ENCODE results near the gene TLL1. TPM values are rescaled to one million over a fixed set of nuclear protein-coding genes. Genes with fewer than 3 reads are reported as not detected.

TLL1 gene
- total and polyA plus RNA-seq, 2 experiments from 2014 or later: 0.18 to 2.4 TPM

DNA sequence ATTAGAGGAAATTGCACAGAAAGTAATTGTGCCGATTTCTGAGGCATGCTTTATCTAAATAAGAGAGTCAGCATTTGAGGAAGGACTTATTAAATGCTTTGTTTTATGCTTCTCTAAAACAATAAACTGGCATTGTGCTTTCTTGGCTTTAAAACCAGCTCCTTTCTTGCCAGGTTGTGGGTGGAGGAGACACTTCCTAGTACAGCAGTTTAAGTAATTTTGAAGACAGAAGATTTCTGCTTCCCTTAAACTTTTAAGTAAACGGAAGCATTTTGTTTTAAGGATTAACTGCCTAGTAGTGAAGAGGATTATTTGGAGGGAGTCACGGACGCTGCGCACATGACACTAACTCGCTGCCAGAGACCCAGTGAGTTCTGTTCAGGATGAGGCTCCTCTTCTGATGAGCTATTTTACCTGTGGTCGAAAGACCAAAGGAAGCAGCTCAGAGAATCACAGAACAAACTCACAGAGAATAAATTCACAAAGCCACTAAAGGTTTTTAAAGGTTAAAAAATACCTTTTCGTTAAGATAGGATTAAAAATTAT is 169.5 kb downstream of the TLL1 start (continued):
- TF ChIP-seq, protein P1, sequence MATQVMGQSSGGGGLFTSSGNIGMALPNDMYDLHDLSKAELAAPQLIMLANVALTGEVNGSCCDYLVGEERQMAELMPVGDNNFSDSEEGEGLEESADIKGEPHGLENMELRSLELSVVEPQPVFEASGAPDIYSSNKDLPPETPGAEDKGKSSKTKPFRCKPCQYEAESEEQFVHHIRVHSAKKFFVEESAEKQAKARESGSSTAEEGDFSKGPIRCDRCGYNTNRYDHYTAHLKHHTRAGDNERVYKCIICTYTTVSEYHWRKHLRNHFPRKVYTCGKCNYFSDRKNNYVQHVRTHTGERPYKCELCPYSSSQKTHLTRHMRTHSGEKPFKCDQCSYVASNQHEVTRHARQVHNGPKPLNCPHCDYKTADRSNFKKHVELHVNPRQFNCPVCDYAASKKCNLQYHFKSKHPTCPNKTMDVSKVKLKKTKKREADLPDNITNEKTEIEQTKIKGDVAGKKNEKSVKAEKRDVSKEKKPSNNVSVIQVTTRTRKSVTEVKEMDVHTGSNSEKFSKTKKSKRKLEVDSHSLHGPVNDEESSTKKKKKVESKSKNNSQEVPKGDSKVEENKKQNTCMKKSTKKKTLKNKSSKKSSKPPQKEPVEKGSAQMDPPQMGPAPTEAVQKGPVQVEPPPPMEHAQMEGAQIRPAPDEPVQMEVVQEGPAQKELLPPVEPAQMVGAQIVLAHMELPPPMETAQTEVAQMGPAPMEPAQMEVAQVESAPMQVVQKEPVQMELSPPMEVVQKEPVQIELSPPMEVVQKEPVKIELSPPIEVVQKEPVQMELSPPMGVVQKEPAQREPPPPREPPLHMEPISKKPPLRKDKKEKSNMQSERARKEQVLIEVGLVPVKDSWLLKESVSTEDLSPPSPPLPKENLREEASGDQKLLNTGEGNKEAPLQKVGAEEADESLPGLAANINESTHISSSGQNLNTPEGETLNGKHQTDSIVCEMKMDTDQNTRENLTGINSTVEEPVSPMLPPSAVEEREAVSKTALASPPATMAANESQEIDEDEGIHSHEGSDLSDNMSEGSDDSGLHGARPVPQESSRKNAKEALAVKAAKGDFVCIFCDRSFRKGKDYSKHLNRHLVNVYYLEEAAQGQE (IDR thresholded peaks at IDR 0.05; ENCODE audit: unreplicated experiment): no peak
- TF ChIP-seq POLR2AphosphoS5 (IDR thresholded peaks at IDR 0.05; ENCODE audit: low read depth) (no peak), EZH2phosphoT487 (IDR thresholded peaks at IDR 0.05; ENCODE audit: unreplicated experiment) (no peak), STAT1 (IDR thresholded peaks at IDR 0.05; ENCODE audit: unreplicated experiment) (no peak), EZH2 (IDR thresholded peaks at IDR 0.05; ENCODE audit: low read depth, unreplicated experiment) (no peak)
- TF ChIP-seq, protein P2, sequence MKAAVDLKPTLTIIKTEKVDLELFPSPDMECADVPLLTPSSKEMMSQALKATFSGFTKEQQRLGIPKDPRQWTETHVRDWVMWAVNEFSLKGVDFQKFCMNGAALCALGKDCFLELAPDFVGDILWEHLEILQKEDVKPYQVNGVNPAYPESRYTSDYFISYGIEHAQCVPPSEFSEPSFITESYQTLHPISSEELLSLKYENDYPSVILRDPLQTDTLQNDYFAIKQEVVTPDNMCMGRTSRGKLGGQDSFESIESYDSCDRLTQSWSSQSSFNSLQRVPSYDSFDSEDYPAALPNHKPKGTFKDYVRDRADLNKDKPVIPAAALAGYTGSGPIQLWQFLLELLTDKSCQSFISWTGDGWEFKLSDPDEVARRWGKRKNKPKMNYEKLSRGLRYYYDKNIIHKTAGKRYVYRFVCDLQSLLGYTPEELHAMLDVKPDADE (IDR thresholded peaks at IDR 0.05): no peak

DNA sequence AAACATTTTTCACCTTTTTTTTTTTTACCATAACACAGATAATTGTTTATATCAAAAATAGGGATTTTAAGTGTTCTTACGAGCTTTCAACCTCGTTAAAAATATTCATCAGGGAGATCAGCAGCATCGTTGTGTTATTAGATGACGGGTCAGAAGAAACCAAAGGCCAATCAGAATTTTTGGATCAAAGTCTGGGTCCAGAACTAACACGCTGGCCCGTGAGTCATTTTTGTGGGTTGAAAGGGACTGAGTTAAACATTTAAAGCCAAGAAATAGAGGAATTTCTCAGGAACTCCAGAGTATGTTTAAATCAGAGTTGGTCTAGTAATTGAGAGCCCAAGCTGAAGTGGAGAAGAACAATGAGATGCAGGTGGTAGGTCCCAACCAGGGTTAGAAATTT is 170.8 kb downstream of the TLL1 start:
- Mint-ChIP-seq H3K4me3 (no peak overlapping the region), H3K9me3 (no peaks in the 10 kb centered on the region), H3K27ac (no peak overlapping the region), H3K27me3 (ENCODE audit: insufficient read depth, low read depth, poor library complexity) (no peaks in the 10 kb centered on the region), H3K36me3 (ENCODE audit: low read depth) (no peaks in the 10 kb centered on the region), H3K4me1 (no peaks in the 10 kb centered on the region)
- H2AFZ ChIP-seq: no peak overlapping the region
- no peak for DNase-seq (ENCODE audit: low spot score)
- no peak overlapping the region for H3K4me2 ChIP-seq
- no peaks in the 10 kb centered on the region for H4K20me1 ChIP-seq (replicated peaks; ENCODE audit: insufficient read depth)
- H3K4me1 ChIP-seq (ENCODE audit: insufficient read depth): no peaks in the 10 kb centered on the region; the same call in 1 of the 2 replicates
- H3K27ac ChIP-seq (ENCODE audit: low read depth): no peak overlapping the region
- no peaks in the 10 kb centered on the region for H3K79me2 ChIP-seq (replicated peaks; ENCODE audit: insufficient read depth)
- no peak for ATAC-seq
- H3K27me3 ChIP-seq (ENCODE audit: insufficient read depth): no peaks in the 10 kb centered on the region
- no peaks in the 10 kb centered on the region for H3K9me2 ChIP-seq (ENCODE audit: insufficient read depth)
- H3K36me3 ChIP-seq (ENCODE audit: insufficient read depth): no peaks in the 10 kb centered on the region
- no peak overlapping the region for H3K4me3 ChIP-seq
- no peaks in the 10 kb centered on the region for H3F3A ChIP-seq (replicated peaks; ENCODE audit: low read depth)
- no peak for TF ChIP-seq STAT1 (IDR thresholded peaks at IDR 0.05; ENCODE audit: unreplicated experiment)
- TF ChIP-seq, protein P3, sequence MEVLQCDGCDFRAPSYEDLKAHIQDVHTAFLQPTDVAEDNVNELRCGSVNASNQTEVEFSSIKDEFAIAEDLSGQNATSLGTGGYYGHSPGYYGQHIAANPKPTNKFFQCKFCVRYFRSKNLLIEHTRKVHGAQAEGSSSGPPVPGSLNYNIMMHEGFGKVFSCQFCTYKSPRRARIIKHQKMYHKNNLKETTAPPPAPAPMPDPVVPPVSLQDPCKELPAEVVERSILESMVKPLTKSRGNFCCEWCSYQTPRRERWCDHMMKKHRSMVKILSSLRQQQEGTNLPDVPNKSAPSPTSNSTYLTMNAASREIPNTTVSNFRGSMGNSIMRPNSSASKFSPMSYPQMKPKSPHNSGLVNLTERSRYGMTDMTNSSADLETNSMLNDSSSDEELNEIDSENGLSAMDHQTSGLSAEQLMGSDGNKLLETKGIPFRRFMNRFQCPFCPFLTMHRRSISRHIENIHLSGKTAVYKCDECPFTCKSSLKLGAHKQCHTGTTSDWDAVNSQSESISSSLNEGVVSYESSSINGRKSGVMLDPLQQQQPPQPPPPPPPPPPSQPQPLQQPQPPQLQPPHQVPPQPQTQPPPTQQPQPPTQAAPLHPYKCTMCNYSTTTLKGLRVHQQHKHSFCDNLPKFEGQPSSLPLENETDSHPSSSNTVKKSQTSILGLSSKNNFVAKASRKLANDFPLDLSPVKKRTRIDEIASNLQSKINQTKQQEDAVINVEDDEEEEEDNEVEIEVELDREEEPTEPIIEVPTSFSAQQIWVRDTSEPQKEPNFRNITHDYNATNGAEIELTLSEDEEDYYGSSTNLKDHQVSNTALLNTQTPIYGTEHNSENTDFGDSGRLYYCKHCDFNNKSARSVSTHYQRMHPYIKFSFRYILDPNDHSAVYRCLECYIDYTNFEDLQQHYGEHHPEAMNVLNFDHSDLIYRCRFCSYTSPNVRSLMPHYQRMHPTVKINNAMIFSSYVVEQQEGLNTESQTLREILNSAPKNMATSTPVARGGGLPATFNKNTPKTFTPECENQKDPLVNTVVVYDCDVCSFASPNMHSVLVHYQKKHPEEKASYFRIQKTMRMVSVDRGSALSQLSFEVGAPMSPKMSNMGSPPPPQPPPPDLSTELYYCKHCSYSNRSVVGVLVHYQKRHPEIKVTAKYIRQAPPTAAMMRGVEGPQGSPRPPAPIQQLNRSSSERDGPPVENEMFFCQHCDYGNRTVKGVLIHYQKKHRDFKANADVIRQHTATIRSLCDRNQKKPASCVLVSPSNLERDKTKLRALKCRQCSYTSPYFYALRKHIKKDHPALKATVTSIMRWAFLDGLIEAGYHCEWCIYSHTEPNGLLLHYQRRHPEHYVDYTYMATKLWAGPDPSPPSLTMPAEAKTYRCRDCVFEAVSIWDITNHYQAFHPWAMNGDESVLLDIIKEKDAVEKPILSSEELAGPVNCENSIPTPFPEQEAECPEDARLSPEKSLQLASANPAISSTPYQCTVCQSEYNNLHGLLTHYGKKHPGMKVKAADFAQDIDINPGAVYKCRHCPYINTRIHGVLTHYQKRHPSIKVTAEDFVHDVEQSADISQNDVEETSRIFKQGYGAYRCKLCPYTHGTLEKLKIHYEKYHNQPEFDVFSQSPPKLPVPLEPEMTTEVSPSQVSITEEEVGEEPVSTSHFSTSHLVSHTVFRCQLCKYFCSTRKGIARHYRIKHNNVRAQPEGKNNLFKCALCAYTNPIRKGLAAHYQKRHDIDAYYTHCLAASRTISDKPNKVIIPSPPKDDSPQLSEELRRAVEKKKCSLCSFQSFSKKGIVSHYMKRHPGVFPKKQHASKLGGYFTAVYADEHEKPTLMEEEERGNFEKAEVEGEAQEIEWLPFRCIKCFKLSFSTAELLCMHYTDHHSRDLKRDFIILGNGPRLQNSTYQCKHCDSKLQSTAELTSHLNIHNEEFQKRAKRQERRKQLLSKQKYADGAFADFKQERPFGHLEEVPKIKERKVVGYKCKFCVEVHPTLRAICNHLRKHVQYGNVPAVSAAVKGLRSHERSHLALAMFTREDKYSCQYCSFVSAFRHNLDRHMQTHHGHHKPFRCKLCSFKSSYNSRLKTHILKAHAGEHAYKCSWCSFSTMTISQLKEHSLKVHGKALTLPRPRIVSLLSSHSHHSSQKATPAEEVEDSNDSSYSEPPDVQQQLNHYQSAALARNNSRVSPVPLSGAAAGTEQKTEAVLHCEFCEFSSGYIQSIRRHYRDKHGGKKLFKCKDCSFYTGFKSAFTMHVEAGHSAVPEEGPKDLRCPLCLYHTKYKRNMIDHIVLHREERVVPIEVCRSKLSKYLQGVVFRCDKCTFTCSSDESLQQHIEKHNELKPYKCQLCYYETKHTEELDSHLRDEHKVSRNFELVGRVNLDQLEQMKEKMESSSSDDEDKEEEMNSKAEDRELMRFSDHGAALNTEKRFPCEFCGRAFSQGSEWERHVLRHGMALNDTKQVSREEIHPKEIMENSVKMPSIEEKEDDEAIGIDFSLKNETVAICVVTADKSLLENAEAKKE (CRISPR knock-in tag; IDR thresholded peaks at IDR 0.05): no peak
- TF ChIP-seq CREB1 (CRISPR knock-in tag; IDR thresholded peaks at IDR 0.05; ENCODE audit: low read depth): no peak
- no peak for TF ChIP-seq POLR2AphosphoS5 (IDR thresholded peaks at IDR 0.05; ENCODE audit: low read depth)
- TF ChIP-seq JUNB (IDR thresholded peaks at IDR 0.05; ENCODE audit: unreplicated experiment): no peak
- no peak for TF ChIP-seq NANOG (IDR thresholded peaks at IDR 0.05; ENCODE audit: borderline replicate concordance)
- TF ChIP-seq, protein P4, sequence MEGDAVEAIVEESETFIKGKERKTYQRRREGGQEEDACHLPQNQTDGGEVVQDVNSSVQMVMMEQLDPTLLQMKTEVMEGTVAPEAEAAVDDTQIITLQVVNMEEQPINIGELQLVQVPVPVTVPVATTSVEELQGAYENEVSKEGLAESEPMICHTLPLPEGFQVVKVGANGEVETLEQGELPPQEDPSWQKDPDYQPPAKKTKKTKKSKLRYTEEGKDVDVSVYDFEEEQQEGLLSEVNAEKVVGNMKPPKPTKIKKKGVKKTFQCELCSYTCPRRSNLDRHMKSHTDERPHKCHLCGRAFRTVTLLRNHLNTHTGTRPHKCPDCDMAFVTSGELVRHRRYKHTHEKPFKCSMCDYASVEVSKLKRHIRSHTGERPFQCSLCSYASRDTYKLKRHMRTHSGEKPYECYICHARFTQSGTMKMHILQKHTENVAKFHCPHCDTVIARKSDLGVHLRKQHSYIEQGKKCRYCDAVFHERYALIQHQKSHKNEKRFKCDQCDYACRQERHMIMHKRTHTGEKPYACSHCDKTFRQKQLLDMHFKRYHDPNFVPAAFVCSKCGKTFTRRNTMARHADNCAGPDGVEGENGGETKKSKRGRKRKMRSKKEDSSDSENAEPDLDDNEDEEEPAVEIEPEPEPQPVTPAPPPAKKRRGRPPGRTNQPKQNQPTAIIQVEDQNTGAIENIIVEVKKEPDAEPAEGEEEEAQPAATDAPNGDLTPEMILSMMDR (conservative IDR thresholded peaks at IDR 0.05; ENCODE audit: low read depth in 2 of 2): no peak

Measured in GM23338 (cell line).